Measurements from ENCODE around the gene MYBPC3.

DNA sequence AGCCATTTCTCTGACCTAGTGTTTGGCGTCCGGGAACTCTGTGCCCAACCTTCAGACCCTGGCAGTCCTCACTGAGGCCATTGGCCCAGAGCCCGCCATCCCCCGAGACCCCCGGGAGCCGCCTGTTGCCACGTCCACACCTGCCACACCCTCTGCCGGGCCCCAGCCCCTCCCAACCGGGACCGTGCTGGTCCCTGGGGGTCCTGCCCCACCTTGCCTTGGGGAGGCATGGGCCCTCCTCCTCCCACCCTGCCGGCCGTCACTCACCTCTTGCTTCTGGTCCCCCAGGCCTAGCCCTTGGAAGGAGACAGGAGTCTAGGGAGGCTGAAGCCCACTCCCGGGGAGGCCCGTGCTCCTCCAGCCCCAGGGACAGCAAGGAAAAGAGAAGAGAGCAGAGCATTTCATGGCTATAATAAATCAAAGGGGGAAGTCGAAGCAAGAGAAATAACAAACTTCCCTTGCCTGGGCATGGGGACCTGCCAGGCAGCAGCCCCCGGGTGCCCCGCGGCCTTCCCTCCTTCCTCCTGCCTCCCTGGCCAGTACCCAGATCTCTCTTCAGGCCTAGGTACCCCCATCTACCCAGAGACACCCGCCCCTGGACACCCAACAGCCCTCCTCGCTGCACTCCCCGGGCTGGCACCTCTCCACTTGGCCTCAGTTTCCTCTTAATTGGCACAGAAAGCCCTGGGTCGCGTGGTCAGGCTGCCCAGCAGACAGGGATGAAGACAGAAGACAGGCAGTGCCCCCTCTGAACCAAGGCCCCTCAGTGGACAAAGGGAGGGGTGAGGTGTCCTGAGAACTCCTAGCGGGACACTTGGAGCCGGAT, 42.9 kb upstream of the MYBPC3 start:
- TF ChIP-seq POLR2A (IDR thresholded peaks at IDR 0.05; ENCODE audit: low read depth, low read length) (no peak), TAF1 (IDR thresholded peaks at IDR 0.05; ENCODE audit: low read depth, low read length) (no peak), POLR2AphosphoS5 (IDR thresholded peaks at IDR 0.05; ENCODE audit: low read depth, low read length) (no peak)
